Stimulated activated CD4-positive, alpha-beta T cell treated with anti-CD3 and anti-CD28 coated beads, TNF-alpha, amount 100 ng/mL, for 48 hours (primary cell): ENCODE data around the gene GPC6.
"Not testable (repeated sequence)": the region's sequence is repeated elsewhere in the genome, so short reads cannot be mapped to it uniquely, and the experiment has no call there.

Experiments used
- DNase-seq, 3 donors: peaks; one replicate each; pipeline ENCODE4 v3.0.0-alpha.2; 2020; ENCODE audit warnings: low read depth in 3 of 3

GPC6 gene

GRCh38 chr13:94323764-94324758 lies 1097.5 kb downstream of the GPC6 start:
- no peak for DNase-seq

DNA sequence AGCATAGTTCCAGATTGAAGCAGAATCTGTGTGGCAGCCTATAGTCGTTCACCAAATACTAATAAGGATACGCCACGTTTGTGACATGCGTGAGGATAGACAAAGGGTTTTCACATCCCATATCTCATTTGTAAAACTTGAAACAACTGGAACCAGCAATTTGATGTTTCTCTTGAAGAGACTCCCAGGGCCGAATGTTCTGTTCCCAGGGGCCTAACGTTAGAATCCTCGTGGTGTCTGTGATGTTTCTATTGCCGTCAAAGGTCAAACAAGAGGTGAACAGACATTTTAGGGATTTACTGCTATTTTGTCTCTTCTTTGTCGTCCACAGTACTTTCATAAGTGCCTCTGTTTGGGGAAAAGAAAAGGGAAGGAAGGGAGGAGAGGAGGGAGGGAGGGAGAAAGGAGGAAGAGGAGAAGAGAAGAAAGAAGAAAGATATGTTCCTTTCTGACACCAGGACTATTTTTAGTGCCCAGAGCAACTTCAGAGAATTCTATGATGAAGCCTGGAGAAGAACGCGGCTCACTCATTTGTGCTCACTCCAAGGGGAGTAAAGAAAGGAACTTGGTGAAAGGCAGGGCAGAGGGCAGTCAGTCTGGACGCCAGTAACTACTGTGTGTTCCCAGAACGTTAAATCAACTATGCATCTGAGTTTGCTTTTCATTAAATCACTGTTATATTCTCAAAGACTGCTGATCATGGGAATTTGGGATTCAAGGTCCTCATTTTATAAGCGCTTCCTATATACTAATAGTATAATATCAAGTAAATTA lies 1098.3 kb downstream of the GPC6 start:
- DNase-seq = no peak

DNA sequence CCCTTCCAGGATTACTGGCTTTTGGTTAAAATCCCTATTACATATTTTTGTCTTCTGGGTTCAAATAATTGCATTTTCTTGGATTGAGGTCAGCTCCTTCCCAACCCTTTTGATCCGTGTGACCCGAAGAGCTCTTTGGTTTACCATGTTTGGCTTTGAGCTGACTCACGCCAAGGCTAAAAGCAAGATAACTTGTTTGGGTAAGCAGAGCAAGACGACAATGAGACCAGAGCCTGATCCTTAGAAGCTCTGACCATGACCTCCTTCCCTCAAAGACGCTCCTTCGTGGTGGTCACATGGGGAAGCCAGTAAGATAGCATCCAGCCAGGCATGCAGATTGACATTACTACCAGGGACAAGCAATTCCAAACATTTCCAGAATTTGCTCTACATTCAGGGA lies 1099.0 kb downstream of the GPC6 start:
- DNase-seq = no peak

DNA sequence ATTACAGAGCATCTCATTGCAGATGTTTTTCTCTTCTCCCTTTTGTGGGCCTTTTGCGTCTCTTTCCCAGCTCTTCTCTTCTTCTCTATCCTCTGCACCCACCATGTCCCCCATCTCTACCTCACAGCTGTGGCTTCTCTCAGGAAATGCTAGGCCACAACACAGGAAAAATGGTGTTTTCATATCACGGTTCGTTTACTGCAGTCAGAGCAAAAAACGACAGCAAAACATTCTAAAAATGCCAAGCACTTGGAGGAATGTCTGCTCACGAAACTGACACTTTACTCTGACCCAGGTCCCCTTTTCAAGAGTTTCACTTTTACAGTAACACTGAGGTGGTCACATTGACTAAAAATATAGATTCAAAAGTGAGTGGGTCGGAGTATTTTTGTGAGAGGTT lies 1100.7 kb downstream of the GPC6 start:
- DNase-seq = no peak

GRCh38 chr13:94328381-94329041 lies 1101.9 kb downstream of the GPC6 start:
- no peak for DNase-seq

GRCh38 chr13:94329277-94329676 lies 1102.7 kb downstream of the GPC6 start:
- no peak for DNase-seq

DNA sequence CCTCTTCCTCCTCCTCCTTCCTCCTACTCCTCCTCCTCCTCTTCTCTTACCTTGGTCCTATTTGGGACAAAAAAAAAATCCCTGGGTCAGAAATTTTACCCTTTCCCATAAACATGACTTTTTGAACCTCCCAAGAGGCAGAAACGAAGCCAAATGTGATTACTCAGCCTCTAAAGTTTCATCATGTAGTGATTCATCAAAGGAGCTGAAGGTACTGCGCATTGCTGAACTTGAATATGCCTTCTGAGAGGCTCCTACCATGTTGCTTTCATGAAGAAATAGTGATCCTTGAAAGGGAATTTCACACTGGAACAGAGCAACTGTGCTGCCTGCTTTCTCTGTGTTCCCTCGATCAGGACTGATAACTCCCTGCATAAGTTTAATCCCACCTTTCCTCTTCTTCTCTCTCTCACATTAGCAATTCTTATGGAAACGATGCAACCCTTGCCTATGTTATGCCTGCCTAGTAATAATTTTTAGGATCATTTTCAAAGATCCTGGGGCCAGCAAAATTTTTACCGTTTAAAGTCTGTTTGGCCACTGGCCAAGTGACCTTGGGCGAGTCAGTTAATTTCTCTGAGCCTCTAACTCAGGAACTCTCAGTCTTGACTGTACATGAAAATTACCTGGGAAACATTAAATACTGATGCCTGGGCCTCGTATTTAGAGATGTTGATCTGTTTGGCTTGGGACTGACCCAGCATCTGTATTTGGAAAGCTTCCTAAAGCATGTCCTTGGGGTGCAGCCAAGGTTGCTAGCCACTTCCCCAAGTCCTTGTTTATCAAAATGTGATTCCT lies 1103.3 kb downstream of the GPC6 start:
- DNase-seq = no peak

DNA sequence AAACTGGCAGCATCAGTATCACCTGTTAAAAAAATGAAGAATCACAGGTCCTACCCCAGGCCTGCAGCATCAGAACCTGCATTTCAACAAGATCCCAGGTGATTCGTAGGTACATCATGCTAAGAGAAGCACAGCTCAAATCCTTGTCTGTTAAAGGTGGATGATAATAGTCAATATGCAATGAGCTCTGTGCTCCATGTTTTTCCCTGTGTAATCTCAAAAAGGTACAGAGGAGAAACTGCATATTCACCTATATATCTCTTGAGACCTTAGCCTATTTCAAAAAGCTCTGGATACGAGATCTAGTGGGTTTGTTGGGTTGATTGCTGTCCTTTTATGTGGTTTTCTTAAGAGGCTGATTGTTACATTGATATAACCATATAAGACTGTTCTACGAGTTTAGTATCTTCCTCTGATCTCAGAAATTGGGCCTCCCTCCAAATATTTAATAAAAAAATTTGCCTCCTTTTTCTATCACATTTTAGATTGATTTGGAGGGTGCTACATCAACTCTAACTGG lies 1104.0 kb downstream of the GPC6 start:
- no peak for DNase-seq

DNA sequence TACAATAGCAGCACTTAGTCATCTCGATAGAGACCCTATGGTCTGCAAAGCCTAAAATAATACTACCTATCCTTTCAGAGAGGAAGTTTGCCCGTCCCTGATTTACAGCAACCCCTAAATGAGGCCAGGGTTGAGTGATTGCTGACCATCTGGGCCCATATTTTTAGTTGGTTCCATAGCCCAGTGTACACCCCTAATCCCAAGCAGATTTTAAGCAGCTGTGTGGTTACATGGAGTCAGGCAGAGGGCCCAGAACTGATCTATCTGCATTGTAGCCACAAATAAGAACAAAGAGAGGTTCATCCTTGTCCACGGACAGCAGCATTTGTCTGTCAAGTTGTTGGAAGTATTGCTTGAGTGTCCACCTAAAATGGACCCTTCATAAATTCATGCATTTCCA lies 1104.7 kb downstream of the GPC6 start:
- no peak for DNase-seq

- no peak for DNase-seq
These were observed 1105.9 kb downstream of the GPC6 start for GRCh38 chr13:94332359-94333096.

DNA sequence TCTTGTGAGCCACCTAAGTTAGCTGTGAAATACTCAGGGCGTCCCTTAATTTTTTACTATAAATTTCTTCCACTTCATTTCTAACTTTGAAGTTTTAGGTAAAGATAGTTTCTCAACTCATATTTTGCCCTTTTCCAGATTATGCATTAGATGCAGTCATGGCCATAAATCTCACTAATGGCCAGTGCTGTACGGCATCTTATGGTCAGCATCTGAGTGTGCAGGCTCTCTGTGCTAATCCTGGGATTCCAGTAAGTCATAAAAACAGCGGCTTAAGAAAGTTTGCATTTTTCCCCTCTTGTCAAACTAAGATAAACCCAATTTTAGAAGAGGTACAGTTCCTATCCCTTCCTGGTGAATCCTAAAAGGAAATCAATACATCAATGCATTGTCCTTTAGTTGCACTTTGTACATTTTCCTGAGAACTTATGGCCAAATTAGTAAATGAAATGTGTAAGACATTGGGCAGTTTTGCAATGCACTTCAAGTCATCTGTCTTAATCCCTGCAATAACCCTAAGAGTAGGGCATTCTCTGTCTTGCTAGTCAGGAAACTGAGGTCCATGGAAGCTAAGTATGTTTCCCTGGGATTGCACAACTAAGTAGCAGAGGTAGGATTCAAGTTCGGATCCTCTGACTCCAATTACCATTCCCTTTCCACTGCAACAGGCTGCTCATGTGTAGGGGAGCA lies 1106.7 kb downstream of the GPC6 start:
- no peak for DNase-seq

DNA sequence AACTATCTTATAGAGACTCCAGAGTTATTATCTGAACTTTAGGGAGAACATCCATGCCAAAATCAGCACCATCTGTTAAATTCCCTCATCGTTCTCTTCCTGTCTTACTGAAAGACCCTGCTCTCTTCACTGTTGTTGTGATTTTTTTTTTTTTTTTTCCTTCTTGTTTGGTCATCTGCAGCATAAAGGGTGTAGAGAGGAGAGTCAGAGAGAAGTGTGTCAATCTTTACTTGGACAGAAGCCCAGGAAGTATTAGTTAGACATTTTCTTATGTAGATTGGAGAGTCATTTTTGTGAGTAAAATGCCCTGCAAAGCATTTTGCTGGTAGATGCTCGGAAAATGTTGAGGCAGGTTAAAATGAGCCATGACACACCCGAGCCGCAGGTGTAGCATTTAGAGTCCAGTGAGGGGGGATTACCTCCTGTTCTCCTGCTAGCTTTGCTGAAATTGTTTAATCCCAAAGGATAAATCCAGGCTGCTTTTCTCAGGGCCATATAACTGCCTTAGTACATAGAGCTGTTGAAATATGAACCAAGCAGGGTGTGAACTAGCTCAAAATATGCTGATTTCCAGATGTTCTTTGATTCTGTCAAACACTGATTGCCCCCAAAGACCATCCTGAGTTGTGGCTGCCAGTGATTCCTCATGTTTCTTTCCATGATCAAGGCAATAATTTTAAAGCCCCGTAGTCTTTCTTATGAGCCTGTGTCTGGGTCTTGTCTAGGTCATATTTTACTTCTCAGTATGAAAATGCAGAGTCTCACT lies 1109.3 kb downstream of the GPC6 start:
- no peak for DNase-seq

GRCh38 chr13:94339116-94339687 lies 1112.6 kb downstream of the GPC6 start:
- DNase-seq = no peak

GRCh38 chr13:94342436-94343242 lies 1116.0 kb downstream of the GPC6 start:
- no peak for DNase-seq

DNA sequence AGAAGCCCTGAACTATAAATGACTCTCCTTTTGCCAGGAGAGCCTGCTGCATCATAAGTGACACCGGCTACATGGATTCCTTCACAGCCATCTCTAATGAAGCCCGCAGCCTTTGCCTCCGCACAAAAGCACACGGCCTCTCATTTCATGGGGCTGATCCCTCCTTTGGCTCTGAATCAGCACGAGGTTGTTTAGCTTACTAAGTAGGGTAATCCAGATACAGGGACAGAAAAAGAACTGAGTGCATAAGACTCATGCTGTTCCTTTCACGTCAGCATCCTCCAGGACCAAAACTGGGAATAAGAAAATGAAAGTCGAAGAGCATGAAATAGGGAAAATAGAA lies 1116.6 kb downstream of the GPC6 start:
- DNase-seq = no peak

DNA sequence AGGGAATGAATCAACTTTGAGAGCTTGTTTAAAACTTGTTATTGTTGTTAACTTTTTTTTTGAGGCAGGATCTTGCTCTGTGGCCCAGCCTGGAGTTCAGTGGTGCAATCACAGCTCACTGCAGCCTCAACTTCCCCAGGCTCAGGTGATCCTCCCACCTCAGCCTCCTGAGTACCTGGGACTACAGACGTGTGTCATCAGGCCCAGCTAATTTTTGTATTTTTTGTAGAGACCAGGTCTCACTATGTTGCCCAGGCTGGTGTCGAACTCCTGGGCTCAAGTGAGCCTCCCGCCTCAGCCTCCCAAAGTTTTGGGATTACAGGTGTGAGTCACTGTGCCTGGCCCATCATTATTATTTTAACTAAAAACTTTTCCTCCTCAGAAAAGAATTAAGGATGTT lies 1117.1 kb downstream of the GPC6 start:
- DNase-seq = not testable (repeated sequence)

GRCh38 chr13:94344126-94344818 lies 1117.7 kb downstream of the GPC6 start:
- DNase-seq = no peak
